NCI-H187 (cell line): ENCODE results near the gene ANKRD55.
"Not testable (repeated sequence)": the region's sequence is repeated elsewhere in the genome, so short reads cannot be mapped to it uniquely, and the experiment has no call there.

Source experiments
- DNase-seq, 2 experiments: peaks; one replicate each; lab custom pipeline; 2025; lab: John Stamatoyannopoulos, UW

The ANKRD55 gene

DNA sequence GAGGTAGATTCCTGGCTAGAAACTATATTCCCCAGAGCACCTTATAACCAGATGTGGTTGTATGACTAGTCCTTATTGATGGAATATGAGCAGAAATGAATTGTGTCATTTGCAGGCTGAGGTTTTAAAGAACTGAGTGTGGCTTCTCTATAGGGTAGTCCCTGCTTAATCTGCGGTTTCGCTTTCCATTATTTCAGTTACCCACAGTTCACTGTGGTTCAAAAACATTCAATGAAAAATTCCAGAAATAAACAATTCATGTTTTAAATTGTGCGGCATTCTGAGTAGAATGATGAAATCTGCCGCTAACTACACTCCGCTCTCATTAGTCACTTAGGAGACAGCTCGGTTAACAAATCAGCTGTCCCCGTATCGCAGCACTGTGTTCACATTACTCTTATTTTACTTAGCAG, 65.1 kb downstream of the ANKRD55 start:
- DNase-seq: no peak

DNA sequence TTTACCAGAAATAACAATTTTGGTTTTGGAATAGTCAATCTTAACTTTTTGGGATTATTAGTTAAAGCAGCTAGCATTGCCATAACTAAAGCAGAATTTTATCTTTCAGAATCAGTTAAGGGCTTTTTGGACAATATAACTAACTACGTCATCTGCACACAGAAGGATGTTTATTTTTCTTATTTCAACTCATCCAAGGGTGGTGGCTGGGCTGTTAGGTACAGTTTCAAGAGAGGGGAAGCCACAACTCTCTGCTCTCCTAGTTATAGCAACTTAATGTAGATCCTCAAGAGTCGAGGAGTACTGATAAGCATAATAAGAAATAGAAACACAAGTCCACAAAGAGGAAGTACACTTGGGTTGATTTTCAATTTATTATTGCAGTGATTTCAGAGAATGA, 65.6 kb downstream of the ANKRD55 start:
- DNase-seq: no peak

DNA sequence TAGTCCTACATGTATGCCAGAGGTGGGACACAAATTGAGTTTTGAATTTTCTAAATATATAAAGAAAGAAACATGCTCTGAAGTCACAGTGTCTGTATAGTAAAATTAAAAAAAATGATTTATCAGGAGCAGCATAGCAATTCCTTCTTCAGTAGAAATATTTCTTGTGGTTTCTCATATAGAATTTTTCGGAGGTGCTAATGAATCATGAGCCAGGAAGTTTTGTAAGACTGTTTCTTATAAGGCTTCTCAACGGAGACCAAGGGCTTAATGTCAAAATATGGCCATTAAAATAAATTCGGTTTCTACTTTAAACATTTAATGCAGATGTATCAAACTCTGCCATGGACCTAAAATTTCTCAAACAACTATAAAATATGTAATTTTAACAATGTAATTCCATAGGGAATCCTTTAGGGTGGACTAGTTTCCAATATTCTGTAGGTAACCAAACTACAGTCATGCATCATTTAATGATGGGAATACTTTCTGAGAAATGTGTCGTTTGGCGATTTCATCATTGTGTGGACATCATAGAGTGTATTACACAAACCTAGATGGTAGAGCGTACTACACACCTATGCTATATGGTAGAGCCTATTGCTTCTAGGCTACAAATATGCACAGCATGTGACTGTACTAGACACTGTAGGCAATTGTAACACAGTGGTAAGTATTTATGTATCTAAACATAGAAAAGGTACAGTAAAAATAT, 66.3 kb downstream of the ANKRD55 start:
- DNase-seq: no peak

DNA sequence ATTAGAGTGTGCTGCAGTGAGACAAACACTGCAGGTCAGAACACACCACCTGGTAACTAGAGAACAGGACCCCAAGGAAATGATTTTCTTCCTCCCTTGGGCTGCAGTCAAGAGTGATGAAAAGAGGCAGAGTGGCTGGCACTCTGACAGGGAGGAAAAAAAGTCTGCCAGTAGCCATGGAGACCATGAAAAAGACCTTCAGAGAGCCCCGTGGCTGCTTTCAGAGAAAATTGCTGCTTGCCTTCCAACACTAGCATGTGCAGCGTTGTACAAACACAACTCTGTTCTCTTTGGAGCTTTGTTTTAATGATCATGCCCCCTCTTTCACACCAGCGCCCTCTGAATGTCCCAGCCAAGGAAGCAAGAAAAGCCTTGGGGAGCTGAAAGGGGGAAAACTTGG, 68.8 kb downstream of the ANKRD55 start:
- DNase-seq: no peak

DNA sequence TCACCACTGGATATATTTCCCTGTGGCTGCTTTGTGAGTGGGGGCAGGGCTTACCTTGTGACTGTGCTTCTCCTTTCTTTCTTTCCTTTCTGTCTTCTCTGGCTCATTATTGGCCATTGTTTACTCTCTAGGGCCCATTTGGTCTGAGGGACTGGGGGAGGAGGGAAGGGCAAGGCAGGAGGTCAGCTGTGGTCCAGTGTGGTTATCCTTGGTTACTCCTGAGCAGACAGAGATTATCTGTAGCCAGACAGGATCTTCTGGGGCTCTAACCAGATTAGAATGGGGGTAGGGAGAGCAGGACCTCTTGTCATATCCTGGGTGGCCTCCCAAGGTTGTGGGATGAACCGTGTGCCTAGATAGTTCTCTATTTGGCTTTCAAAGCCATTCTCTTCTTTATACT, 71.2 kb downstream of the ANKRD55 start:
- DNase-seq: no peak

DNA sequence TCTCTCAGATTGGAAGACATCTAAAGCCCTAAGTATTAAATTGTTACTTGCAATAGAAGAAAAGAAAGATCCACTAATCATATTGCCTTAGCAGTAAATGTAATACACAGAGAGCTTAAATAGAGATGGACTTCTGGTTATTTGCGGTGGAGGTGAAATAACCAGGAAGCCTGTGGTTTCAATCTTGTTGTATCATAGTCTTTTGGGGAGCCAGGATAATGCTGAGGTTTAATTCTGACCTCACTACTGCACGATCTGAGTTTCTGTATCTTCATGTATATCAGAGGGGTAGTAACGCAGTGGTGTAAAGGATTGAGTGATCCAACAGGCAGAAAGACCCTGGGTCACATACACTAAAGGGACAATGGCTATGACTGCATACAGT, 71.7 kb downstream of the ANKRD55 start:
- DNase-seq: no peak

DNA sequence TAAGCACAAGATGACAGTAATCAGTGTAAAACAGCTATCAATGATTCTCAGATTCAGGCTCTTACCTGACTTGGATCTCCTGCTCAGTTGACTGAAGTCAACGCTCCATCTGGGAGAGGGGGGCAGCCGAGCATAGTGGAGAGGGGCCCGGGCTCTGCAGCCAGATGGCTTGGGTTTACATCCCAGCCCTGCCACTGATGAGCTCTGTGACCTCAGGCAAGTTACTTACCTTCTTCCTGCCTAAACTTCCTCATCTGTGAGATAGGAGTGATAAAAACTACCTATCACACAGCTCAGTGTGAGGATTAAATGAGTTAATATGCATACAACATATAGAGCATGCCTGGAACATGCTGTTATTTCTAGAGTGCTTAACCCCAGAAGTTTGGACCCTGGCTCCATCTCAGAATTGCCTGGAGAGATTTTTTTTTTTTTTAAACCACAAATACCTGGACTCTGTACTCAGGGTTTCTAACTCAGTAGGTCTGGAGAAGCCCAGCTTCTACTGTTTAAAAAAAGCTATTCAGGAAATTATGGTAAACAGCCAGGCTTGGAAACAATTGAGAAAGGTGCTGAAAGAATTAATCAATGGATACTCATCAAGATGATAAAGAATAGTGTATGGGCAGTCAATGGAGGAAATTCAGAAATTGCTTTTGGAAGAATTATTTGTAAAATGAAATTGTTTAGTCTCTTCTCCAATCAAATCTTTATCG, 72.2 kb downstream of the ANKRD55 start:
- DNase-seq: no peak

DNA sequence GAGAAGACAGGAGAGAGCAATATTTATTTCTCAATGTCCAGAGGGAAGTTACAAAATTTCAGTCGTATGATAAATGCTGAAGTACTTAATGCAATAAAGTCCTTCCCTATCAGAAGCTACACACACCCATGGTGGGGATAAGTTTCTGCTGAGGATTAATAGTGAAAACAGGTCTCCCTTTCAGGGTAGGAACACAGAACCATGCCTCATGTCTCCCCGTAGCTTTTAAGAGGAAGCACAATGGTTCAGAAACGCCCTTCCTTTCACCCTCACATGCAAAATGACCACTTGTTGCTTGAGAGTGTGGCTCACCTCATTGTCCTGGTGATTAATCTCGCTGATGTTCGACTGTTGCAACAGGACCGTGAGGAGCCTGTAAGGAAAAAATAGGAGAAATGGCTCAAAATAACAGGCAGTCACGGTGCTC, 73.6 kb downstream of the ANKRD55 start:
- no peak for DNase-seq

DNA sequence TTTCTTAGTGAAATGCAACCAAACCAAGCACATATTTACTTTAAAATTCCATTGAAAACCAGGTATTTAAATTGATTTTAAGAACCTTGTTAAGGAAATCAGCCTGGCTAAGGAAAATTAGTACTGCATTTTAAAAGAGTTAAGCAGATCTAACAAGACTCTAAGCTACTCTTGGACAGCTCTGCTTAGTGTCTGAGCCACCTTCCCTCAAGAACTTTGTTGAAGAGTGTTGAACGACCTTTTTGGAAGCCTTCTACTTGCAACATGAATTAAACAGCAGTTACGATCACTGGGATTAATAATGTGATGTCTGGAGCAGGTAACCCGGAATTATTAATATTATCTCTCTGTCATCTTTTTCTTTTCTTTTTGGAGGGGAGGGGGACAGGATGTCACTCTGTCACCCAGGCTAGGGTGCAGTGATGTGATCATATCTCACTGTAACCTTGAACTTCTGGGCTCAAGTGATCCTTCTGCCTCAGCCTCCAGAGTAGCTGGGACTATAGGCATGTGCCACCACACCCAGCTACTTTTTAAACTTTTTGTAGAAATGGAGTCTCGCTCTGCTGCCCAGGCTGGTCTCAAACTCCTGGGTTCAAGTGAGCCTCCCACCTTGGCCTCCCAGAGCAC, 74.7 kb downstream of the ANKRD55 start:
- DNase-seq: no peak

DNA sequence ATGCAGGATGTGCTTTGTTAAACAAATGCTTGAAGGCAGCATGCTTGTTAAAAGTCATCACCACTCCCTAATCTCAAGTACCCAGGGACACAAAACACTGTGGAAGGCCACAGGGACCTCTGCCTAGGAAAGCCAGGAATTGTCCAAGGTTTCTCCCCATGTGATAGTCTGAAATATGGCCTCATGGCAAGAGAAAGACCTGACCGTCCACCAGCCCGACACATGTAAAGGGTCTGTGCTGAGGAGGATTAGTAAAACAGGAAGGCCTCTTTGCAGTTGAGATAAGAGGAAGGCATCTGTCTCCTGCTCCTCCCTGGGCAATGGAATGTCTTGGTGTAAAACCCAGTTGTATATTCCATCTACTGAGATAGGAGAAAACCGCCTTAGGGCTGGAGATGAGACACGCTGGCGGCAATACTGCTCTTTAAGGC, 75.9 kb downstream of the ANKRD55 start:
- DNase-seq: not testable (repeated sequence)

DNA sequence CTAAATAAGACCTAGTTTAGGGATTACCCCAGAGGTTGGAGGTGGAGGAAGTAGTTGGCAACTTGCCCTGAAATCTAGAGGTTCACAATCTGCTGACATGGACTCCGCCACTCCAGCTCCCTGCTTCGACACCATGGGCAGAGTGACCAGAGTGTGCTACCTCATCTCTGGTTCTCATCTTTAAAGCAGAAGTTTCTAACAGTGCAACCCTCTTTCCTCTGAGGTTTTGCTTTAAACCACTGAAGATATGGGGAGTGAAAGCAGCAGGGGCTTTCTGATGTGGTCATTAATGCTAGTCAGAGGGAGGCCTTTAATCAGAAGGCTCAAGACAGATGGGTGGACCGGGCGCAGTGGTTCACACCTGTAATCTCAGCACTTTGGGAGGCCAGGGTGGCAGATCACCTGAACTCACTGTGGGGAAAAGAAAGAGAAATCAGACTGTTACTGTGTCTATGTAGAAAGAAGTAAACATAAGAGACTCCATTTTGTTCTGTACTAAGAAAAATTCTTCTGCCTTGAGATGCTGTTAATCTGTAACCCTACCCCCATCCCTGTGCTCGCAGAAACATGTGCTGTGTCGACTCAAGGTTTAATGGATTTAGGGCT, 76.4 kb downstream of the ANKRD55 start:
- DNase-seq: not testable (repeated sequence)

DNA sequence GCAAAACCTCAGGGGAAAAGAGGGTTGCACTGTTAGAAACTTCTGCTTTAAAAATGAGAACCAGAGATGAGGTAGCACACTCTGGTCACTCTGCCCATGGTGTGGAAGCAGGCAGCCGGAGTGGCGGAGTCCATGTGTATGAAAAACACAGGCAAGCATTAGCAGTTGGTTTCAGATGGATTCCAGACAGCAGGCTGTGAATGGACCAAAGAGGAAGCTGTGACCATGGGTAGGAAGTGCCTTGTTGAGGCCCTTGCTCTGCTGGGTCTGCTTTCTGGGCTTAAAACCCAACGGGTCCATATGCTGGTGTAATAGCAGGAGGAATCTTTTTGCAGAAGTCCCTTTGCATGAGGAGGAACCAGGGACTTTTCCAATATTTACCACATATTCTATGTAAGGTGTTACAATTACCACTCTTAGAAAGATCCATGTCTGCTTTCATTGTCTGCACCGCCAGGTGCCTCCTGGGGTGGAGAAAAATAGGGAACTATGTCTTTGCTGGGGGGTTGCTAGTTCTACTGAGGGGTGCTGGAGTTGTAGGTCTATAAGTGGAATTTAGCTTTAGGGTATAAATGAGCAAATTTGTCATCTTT, 77.0 kb downstream of the ANKRD55 start:
- no peak for DNase-seq

DNA sequence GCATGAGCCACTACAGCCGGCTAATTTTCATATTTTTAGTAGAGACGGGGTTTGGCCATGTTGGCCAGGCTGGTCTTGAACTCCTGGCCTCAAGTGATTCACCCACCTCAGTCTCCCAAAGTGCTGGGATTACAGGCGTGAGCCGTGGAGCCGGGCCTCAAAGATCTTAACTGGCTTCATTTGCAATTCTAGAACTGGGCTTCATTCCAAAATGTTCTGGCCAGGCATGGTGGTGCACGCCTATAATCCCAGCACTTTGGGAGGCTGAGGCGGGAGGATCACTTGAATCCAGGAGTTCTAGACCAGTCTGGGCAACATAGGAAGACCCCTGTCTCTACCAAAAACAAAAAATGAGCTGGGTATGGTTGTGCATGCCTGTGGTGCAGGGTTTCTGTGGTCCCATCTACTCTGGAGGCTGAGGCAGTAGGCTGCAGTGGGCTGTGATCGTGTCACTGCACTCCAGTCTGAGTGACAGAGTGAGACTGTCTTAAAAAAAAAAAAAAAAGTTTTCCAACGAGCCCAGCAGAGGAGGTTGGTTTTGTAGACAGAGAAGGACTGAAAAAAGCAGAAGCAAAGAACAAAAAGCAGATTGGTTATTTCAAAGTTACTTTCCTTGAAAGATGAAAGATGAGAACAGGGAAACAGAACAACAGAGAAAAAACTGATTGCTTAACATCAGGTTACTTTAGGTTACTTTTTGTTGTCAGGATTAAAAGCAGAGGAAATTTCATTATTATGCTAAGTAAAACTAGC, 78.2 kb downstream of the ANKRD55 start:
- DNase-seq: no peak

DNA sequence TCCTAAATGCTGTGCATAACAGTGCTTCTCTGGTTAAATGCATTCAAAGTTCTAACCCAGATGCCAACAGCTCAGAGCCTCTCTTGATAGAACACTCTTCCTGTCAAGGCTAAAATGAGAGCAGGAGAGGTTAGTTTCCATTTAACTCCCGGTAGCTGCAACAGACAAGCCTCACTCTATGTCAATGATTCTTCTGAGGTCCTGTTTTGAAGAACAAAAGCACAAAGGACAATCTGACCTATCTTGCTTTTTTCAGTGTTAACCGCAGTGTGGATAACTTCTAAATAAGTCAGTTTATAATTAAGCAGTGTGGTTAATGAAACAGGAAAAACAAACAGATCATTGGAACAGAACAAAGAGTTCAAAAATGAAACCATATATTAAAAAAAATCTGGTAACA, 80.7 kb downstream of the ANKRD55 start:
- DNase-seq: no peak

DNA sequence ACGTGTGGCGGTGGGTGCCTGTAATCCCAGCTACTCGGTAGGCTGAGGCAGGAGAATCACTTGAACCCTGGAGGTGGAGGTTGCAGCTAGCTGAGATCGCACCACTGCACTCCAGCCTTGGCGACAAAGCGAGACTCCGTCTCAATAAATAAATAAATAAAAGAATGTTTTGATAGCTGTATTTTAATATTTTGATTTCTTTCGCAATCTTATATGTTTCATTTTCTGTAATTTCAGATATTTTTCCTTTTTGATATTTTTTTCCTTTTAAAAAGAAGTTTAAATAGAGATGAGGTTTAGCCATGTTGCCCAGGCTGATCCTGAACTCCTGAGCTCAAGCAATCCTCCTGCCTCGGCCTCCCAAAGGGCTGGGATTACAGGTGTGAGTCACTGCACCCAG, 82.4 kb downstream of the ANKRD55 start:
- DNase-seq: not testable (repeated sequence)

DNA sequence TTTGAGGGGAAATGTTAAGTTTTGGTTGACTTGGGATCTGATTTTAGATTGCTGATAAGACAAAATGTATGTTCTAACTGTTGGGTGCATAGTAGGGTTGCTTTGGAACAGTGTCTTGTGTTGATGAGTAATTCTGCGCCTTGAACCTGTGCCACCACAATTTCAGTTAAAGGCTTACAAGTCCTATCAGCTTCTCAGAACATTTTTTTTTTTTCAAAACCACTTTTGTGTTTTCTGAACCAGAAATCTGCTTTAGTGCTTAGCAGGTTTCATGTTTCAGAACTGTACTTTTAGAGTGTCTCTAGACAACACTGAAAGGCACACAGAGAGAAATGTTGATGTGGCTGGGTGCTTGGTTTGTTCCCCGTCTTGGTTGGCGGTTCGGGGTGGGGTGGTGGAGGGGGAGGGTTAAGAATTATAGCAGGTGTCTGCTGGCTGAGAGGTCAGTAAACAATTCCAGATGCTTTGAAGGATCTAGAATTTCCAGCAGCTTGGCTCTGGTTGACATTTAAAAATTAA, 84.6 kb downstream of the ANKRD55 start:
- DNase-seq: peak; percentile 90 to 94

DNA sequence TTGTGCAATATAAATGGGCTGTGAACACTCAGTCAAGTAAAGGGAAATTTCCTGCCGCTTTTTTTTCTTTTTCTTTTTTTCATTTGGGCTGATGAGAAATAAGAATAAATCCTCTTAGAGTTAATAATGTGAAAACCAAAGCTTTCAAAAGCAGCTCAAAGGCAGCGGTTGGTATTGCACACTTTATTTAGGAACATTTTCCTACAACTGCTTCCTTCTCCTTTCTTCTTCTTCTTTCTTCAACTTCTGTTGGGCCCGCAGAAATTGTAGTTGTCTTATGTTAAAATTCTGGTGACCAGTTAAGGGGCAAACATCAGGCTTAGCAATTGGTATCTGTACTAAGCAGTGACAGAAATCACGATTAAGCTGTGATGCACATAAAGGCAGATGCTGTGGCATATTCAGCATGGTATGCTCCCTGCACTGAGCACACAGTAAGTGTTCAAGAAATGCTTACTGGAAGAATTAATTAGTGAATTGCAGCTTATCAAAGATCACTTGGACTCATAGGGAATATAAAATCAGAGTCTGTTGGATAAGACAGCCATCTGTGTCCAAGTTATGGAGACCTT, 85.4 kb downstream of the ANKRD55 start:
- no peak for DNase-seq

DNA sequence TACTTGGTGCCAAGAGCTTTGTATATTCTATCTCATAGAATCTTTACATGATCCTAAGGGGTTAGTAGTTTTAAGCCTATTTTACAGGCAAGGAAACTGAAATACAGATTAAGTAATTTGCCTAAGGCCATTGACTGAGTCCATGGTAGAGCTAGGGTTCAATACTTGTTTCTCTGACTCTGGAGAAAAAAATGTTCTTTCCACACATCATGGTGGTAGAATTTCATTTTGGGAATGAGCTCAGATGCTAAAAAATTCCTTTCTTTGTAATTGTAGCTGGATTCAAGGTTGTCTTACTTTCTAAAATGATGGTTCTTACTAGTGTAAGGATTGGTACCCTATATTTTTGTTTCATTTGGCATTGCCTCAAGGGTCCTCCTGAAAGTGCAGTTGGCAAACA, 86.0 kb downstream of the ANKRD55 start:
- DNase-seq: no peak

DNA sequence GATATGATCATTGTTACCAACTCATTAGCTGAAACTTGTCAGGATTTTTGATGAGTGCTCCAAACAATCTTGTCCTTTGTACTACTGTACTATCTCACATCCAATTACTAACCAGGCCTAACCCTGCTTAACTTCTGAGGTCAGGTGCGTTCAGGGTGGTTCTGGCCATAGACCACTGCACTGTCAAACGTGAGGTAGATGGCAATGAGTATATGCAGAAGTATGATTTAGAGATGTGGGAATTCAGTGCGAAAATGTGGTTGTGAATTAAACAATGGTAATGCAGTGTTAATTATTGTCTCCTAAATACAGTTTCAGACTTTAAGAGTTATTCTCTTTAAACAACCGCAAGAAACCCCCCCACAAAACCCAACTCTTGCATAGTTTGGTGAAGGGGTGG, 86.5 kb downstream of the ANKRD55 start:
- no peak for DNase-seq

DNA sequence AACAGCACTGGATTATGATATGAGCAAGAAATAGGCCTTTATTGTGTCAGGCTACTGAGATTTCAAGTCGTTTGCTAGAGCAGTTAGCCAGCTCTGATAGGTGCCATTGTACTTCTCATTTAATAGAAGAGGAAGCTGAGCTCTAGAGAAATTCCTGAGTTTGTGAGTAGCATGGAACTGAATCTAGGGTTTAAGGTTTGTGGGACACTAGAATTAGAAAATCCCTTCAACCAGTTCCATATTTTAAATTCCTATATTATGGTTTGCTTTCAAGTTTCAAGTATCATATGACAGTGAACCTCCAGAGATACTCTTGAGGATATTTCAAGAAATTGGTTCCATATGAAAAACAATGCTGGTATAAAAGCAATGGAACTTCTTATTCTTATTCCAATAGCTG, 87.6 kb downstream of the ANKRD55 start:
- no peak for DNase-seq

DNA sequence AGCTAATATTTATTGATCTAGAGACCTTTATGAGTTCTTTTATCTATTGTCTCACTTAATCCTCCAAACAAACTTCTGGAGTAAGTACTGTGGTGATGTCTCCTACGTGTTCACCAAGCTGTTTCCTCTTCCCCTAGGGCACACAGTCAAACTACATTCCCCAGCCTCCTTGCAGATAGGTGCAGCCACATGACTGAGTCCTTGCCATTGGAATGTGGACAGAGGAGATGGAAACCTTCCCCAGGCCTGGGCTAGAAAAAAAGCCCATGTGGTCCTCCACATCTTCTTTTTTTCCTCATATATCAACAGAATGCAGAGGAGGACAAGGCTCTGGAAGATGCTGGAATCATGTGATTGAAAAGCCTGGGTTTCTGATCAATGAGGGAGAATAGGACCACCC, 88.0 kb downstream of the ANKRD55 start:
- DNase-seq: no peak
